NCI-H446 treated with DMSO at 0.1 percent for 48 hours (cell line): ENCODE results near the gene HSD17B1.
A peak's percentile ranks its signal among the peaks of the same experiment; 100 is the strongest.

Experiments used
- DNase-seq: peaks from one replicate; lab custom pipeline; 2025; lab: John Stamatoyannopoulos, UW

HSD17B1 gene

GRCh38 chr17:42566883-42567573 lies 14.3 kb downstream of the HSD17B1 start, which contains the start of gene MLX:
MLX (plus strand) TSS chr17:42567100; CDS start chr17:42567125, 25 bp downstream.
- DNase-seq = peak; percentile 69

- no peak for DNase-seq
These were observed 15.8 kb downstream of the HSD17B1 start for GRCh38 chr17:42568341-42569111.

- DNase-seq = no peak
These were observed 18.9 kb downstream of the HSD17B1 start for GRCh38 chr17:42571435-42572225.

- no peak for DNase-seq
These were observed 20.4 kb downstream of the HSD17B1 start for GRCh38 chr17:42573095-42573494.

- no peak for DNase-seq
These were observed 21.7 kb downstream of the HSD17B1 start for GRCh38 chr17:42574463-42574862.

GRCh38 chr17:42577140-42577531 lies 24.4 kb downstream of the HSD17B1 start:
- no peak for DNase-seq

- DNase-seq = peak; percentile 78
These were observed 25.0 kb downstream of the HSD17B1 start, which contains the start of gene PSMC3IP for GRCh38 chr17:42577532-42578281. PSMC3IP (minus strand) TSS chr17:42577729; CDS start chr17:42577686, 43 bp downstream.

GRCh38 chr17:42578282-42578869 lies 25.7 kb downstream of the HSD17B1 start:
- peak; percentile 47 for DNase-seq

- no peak for DNase-seq
These were observed 27.2 kb downstream of the HSD17B1 start for GRCh38 chr17:42579794-42580551.

- DNase-seq = no peak
These were observed 29.1 kb downstream of the HSD17B1 start for GRCh38 chr17:42581744-42582270.

- DNase-seq = no peak
These were observed 32.2 kb downstream of the HSD17B1 start for GRCh38 chr17:42584880-42585279.

GRCh38 chr17:42585353-42585752 lies 32.6 kb downstream of the HSD17B1 start:
- no peak for DNase-seq

GRCh38 chr17:42586514-42587230 lies 33.9 kb downstream of the HSD17B1 start:
- no peak for DNase-seq

GRCh38 chr17:42590886-42591285 lies 38.2 kb downstream of the HSD17B1 start:
- DNase-seq = no peak

GRCh38 chr17:42591411-42591810 lies 38.7 kb downstream of the HSD17B1 start:
- DNase-seq = no peak

GRCh38 chr17:42596386-42596785 lies 43.7 kb downstream of the HSD17B1 start:
- no peak for DNase-seq

GRCh38 chr17:42598905-42599304 lies 46.2 kb downstream of the HSD17B1 start:
- DNase-seq = peak; percentile 43

GRCh38 chr17:42603318-42603717 lies 50.6 kb downstream of the HSD17B1 start:
- no peak for DNase-seq
